UCSD-AML1 (cell line): Measurements from ENCODE around the gene PTPN13.

Experiments used
- DNase-seq: peaks from one replicate; lab custom pipeline; 2025; ENCODE audit not compliant: unreplicated experiment; lab: John Stamatoyannopoulos, UW

The PTPN13 gene

GRCh38 chr4:86592553-86593249 is 1.4 kb upstream of the PTPN13 start:
- DNase-seq: no peak

- peak; percentile 59 for DNase-seq
These were observed 677 bp downstream of the PTPN13 start for GRCh38 chr4:86594559-86595425.

GRCh38 chr4:86595426-86595805 is 1.3 kb downstream of the PTPN13 start:
- DNase-seq: no peak

GRCh38 chr4:86596807-86597206 is 2.7 kb downstream of the PTPN13 start:
- DNase-seq: no peak

GRCh38 chr4:86600007-86600653 is 6.0 kb downstream of the PTPN13 start:
- DNase-seq: no peak

- DNase-seq: no peak
These were observed 9.3 kb downstream of the PTPN13 start for GRCh38 chr4:86603311-86603885.

GRCh38 chr4:86606809-86607208 is 12.7 kb downstream of the PTPN13 start:
- no peak for DNase-seq

- DNase-seq: no peak
These were observed 14.8 kb downstream of the PTPN13 start for GRCh38 chr4:86608757-86609375.

- DNase-seq: no peak
These were observed 17.6 kb downstream of the PTPN13 start for GRCh38 chr4:86611757-86612156.

- no peak for DNase-seq
These were observed 19.6 kb downstream of the PTPN13 start for GRCh38 chr4:86613734-86614133.

- DNase-seq: no peak
These were observed 20.8 kb downstream of the PTPN13 start for GRCh38 chr4:86614865-86615264.

GRCh38 chr4:86615501-86615900 is 21.4 kb downstream of the PTPN13 start:
- DNase-seq: no peak

- no peak for DNase-seq
These were observed 25.5 kb downstream of the PTPN13 start for GRCh38 chr4:86619656-86620055.

GRCh38 chr4:86621435-86621834 is 27.3 kb downstream of the PTPN13 start:
- DNase-seq: no peak

GRCh38 chr4:86626066-86626465 is 32.0 kb downstream of the PTPN13 start:
- DNase-seq: no peak

- DNase-seq: no peak
These were observed 33.5 kb downstream of the PTPN13 start for GRCh38 chr4:86627462-86628135.

- no peak for DNase-seq
These were observed 36.5 kb downstream of the PTPN13 start for GRCh38 chr4:86630629-86631028.

GRCh38 chr4:86631166-86631565 is 37.1 kb downstream of the PTPN13 start:
- no peak for DNase-seq

GRCh38 chr4:86633854-86634253 is 39.7 kb downstream of the PTPN13 start:
- DNase-seq: no peak

GRCh38 chr4:86640469-86640868 is 46.4 kb downstream of the PTPN13 start:
- DNase-seq: no peak
